GM12873 (cell line): Measurements from ENCODE around the gene BICD1.

Source experiments
- CTCF ChIP-seq: IDR thresholded peaks from 2 replicates; pipeline ENCODE4 v1.5.1; 2012; ENCODE audit warnings: low read depth, mild to moderate bottlenecking, moderate library complexity, low read length, control low read depth; ENCODE audit not compliant: insufficient read depth; ENCODE audit errors: missing control alignments

BICD1 gene

GRCh38 chr12:32395026-32395425 is 288.4 kb downstream of the BICD1 start:
- no peak for TF ChIP-seq CTCF

DNA sequence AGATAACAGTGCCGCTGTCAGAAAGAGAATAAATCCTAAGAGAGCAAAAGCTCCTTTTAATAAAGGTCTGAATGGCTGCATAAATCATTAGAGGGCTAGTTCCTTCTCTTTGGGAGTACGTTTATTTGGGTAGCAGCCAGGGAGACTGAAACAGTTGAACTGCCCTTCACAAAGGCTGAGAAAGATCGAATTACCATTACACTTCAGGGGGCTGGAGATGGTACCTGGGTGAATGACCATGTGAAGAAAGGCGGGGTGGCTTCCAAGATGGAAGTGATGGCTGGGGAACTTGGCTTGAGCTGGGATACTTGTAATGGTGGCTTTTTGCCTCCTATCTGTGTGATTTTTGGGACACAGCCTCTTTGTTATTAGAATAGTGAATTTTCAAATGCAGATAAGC is 291.0 kb downstream of the BICD1 start:
- no peak for TF ChIP-seq CTCF

DNA sequence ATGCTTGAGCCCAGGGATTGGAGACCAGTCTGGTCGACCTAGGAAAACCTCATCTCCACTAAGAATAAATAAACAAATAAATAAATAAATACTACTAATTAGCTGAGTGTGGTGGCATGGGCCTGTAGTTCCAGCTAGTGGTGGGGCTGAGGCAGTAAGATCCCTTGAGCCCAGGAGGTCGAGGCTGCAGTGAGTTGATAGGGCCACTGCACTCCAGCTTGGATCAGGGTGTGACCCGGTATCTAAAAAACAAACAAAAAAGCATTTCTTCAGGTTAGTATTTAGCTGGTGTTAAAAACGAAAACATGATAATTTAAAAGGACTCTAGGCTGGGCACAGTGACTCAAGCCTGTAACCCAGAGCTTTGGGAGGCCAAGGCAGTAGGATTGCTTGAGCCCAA is 291.5 kb downstream of the BICD1 start:
- no peak for TF ChIP-seq CTCF

GRCh38 chr12:32398816-32399369 is 292.2 kb downstream of the BICD1 start:
- no peak for TF ChIP-seq CTCF

DNA sequence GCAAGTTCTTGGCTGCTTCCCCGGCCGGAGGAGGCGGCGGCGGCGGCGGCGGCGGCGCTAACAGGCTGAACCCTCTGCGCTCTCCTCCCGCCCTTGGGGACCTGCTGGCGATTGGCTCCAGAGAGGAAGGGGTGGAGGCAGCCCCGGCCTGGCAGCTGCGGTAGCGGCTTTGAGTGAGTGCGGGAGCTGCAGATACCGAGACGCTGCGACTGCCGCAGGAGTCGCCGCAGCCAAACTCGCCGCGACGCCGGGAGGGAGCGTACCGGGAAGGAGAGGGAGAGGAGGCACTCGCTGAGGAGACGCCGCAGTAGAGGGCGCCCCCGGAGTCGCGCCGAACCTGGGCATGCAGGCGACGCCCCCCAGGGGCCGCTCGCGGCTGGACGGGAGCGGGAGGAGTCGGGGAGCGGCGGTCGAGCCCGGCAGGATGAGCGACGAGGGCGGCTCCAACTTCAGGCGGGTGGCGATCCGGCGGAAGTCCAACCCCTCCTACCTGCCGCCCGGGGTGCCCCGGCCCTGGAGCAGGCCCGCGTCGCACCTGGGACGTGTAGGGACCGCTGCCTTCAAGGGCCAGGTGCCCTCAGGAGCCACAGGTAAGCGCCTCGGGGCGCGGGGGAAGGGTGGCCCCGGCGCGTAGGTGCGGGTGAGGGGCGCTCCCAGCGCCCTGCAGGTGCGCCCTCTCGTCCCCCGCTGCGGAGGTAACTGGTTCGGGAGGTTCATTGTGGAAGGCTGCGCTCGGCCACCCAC is 292.9 kb downstream of the BICD1 start, which contains the start of gene FGD4:
FGD4 (plus strand) TSS at position 189 of the 744 bp plus-strand sequence.
- peak; percentile 47 for TF ChIP-seq CTCF

GRCh38 chr12:32400114-32400672 is 293.5 kb downstream of the BICD1 start:
- TF ChIP-seq CTCF: no peak

DNA sequence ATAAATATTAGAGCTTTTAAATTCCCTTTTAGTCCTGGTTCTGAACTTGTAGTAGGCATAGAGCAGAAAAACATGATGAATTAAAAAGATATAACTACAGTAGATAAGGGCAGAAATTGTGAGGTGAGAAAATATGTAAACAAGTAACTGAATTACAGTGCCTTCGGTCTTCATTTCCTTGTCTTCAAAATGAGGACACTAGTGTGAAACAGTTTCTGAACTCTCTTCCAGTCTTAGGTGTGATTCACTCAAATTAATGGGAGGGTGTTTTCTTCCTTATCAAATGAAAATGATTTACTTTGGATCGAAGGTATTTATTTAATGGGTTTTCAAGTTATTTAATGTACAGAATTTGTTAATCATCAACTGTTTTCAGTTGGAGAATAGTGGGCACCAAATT is 294.2 kb downstream of the BICD1 start:
- TF ChIP-seq CTCF: no peak
